ENCODE results near the gene DLG2. TPM values are rescaled to one million over a fixed set of nuclear protein-coding genes. Genes with fewer than 3 reads are reported as not detected.

Gene DLG2
- total and polyA plus RNA-seq, 2 of the 4 experiments (the other 2 are of a cell fraction), result 0.31 to 0.36 TPM

DNA sequence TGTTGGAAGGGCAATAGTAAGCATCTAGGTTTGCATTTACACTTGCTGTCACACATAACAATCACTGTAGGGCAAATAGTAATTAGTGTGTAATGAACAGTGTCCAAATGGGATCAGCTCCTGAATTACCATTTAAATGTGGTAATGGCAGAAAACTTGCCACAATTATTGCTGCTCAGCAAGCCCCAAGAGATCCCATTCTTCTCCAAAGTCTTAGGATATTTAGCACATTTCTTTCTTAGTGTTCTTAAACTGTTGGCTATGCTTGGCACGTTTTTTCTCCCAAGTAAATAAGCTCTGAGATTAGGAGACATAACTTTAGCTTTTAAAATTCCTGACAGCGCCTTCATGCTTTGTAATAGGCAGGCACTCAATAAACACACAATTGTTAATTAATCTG, 1037.0 kb downstream of the DLG2 start:
- H3K36me3 ChIP-seq (ENCODE audit: control insufficient read depth, insufficient read depth, low read length), result no peaks in the 10 kb centered on the region
- H3K23ac ChIP-seq (ENCODE audit: low read depth, low read length), result no peak overlapping the region
- ATAC-seq (ENCODE audit: low read depth) (no peak), DNase-seq (no peak)
- dilution Hi-C loops (cut with HindIII; ENCODE audit: low sequenced_read_pairs, unreplicated experiment) (no loop called here), in situ Hi-C loops (cut with MboI; ENCODE audit: low sequenced_read_pairs) (no loop called here), intact Hi-C loops (cut with micrococcal nuclease) (no loop called here)
- no peak overlapping the region for H3K9ac ChIP-seq (ENCODE audit: low read depth, low read length)
- H4K8ac ChIP-seq (ENCODE audit: low read depth in 2 of 2, low read length in 2 of 2), result no peak overlapping the region
- no peak overlapping the region for H3K14ac ChIP-seq (replicated peaks; ENCODE audit: low read depth, low read length)
- no peaks in the 10 kb centered on the region for H3K79me1 ChIP-seq (ENCODE audit: low read depth in 1 of 2, low read length in 2 of 2)
- H3K9me3 ChIP-seq (ENCODE audit: control insufficient read depth, insufficient read depth, low read length), result no peaks in the 10 kb centered on the region
- H2AFZ ChIP-seq (replicated peaks; ENCODE audit: low read length, poor library complexity), result no peak overlapping the region
- POLR2A ChIA-PET (ENCODE audit: unreplicated experiment), result no interaction called here
- H3K4me3 ChIP-seq (ENCODE audit: insufficient read depth, low read depth, low read length), result no peak overlapping the region
- H3K4me1 ChIP-seq (ENCODE audit: control insufficient read depth, insufficient read depth, low read length), result no peaks in the 10 kb centered on the region
- H3K9me1 ChIP-seq (ENCODE audit: insufficient read depth, low read length), result no peaks in the 10 kb centered on the region
- no peak overlapping the region for H3K4me2 ChIP-seq (ENCODE audit: low read depth, low read length)
- TF ChIP-seq RFX5 (IDR thresholded peaks at IDR 0.05; ENCODE audit: low read depth, low read length), result no peak
- TF ChIP-seq, protein P1, sequence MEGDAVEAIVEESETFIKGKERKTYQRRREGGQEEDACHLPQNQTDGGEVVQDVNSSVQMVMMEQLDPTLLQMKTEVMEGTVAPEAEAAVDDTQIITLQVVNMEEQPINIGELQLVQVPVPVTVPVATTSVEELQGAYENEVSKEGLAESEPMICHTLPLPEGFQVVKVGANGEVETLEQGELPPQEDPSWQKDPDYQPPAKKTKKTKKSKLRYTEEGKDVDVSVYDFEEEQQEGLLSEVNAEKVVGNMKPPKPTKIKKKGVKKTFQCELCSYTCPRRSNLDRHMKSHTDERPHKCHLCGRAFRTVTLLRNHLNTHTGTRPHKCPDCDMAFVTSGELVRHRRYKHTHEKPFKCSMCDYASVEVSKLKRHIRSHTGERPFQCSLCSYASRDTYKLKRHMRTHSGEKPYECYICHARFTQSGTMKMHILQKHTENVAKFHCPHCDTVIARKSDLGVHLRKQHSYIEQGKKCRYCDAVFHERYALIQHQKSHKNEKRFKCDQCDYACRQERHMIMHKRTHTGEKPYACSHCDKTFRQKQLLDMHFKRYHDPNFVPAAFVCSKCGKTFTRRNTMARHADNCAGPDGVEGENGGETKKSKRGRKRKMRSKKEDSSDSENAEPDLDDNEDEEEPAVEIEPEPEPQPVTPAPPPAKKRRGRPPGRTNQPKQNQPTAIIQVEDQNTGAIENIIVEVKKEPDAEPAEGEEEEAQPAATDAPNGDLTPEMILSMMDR (conservative IDR thresholded peaks at IDR 0.05; ENCODE audit: low read depth, low read length), result no peak
- TF ChIP-seq BHLHE40 (IDR thresholded peaks at IDR 0.05; ENCODE audit: low read depth, low read length), result no peak
- no peak for TF ChIP-seq MAFK (IDR thresholded peaks at IDR 0.05; ENCODE audit: low read depth, low read length)
- no peak for TF ChIP-seq RAD21 (IDR thresholded peaks at IDR 0.05; ENCODE audit: low read length)
- TF ChIP-seq MXI1 (IDR thresholded peaks at IDR 0.05; ENCODE audit: borderline replicate concordance, low read depth, low read length), result no peak
- TF ChIP-seq NFE2L2 (IDR thresholded peaks at IDR 0.05; ENCODE audit: low read depth, low read length), result no peak
- TF ChIP-seq, protein P2, sequence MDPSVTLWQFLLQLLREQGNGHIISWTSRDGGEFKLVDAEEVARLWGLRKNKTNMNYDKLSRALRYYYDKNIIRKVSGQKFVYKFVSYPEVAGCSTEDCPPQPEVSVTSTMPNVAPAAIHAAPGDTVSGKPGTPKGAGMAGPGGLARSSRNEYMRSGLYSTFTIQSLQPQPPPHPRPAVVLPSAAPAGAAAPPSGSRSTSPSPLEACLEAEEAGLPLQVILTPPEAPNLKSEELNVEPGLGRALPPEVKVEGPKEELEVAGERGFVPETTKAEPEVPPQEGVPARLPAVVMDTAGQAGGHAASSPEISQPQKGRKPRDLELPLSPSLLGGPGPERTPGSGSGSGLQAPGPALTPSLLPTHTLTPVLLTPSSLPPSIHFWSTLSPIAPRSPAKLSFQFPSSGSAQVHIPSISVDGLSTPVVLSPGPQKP (IDR thresholded peaks at IDR 0.05; ENCODE audit: borderline replicate concordance, low read depth, low read length), result no peak
- TF ChIP-seq FOS (IDR thresholded peaks at IDR 0.05; ENCODE audit: low read depth, low read length), result no peak
- no peak for TF ChIP-seq RCOR1 (IDR thresholded peaks at IDR 0.05; ENCODE audit: insufficient replicate concordance, low read length)
- no peak for TF ChIP-seq CHD1 (IDR thresholded peaks at IDR 0.05; ENCODE audit: low read depth, low read length)
- TF ChIP-seq SMC3 (IDR thresholded peaks at IDR 0.05; ENCODE audit: low read depth, low read length), result no peak
- H2AK9ac ChIP-seq (replicated peaks; ENCODE audit: low read depth, low read length, poor library complexity), result no peak overlapping the region
- H3K18ac ChIP-seq (ENCODE audit: low read depth, low read length), result no peak overlapping the region
- H3K56ac ChIP-seq (ENCODE audit: extremely low read depth, insufficient read depth, low read length), result no peak overlapping the region
- no peak overlapping the region for H2BK5ac ChIP-seq (ENCODE audit: low read depth, low read length, poor library complexity, severe bottlenecking)
- BruUV-seq (replicated peaks), result no TSS peak
- H2BK15ac ChIP-seq (ENCODE audit: low read depth, low read length), result no peak overlapping the region
- H2BK20ac ChIP-seq (ENCODE audit: low read depth, low read length), result no peak overlapping the region
- no peaks in the 10 kb centered on the region for H4K20me1 ChIP-seq (ENCODE audit: insufficient read depth, low read length)
- H3K4ac ChIP-seq (ENCODE audit: low read depth, low read length), result no peak overlapping the region
- no peak overlapping the region for H2AK5ac ChIP-seq (ENCODE audit: low read depth, low read length)
- CTCF ChIA-PET, result interaction anchor here (0.6 kb wide), 1 partner anchor 967 kb away, joined by 3 read pairs; no protein-coding TSS in a partner anchor
- no peak overlapping the region for H4K91ac ChIP-seq (ENCODE audit: insufficient read depth, low read depth, low read length)
- H3K27ac ChIP-seq (ENCODE audit: insufficient read depth, low read length), result no peak overlapping the region
- H3K27me3 ChIP-seq (ENCODE audit: control insufficient read depth, insufficient read depth, low read length), result no peaks in the 10 kb centered on the region
- no peak overlapping the region for H4K5ac ChIP-seq (ENCODE audit: low read depth, low read length)
- WGBS, 2 experiments (ENCODE audit: extremely low coverage in 2 of 2, insufficient read length in 1 of 2), result no CpG with 5 or more reads among the region's 2 CpGs
- no peak overlapping the region for H2BK120ac ChIP-seq (ENCODE audit: low read depth, low read length)

All from IMR-90 (cell line).